Liver (tissue), 3 donors: ENCODE results near the gene DGCR2.

Source experiments
- EGR1 ChIP-seq, 2 donors: IDR thresholded peaks; 2 replicates each; pipeline ENCODE4 v1.6.1; 2016 to 2018; ENCODE audit warnings: antibody characterized with exemption in 2 of 2, low read depth in 2 of 2
- RAD21 ChIP-seq, 2 donors: IDR thresholded peaks; 2 replicates each; pipeline ENCODE4 v1.6.1; 2016; ENCODE audit warnings: antibody characterized with exemption in 2 of 2, mild to moderate bottlenecking in 2 of 2
- YY1 ChIP-seq: IDR thresholded peaks from 2 replicates; pipeline ENCODE4 v1.6.1; 2016; ENCODE audit warnings: antibody characterized with exemption, mild to moderate bottlenecking
- TF ChIP-seq, protein P1 (sequence below): fragments of 150-350 bp; IDR thresholded peaks from 2 replicates; pipeline ENCODE4 v1.5.1; 2017; ENCODE audit warnings: improper control_type of control experiment, low read depth, low read length; ENCODE audit not compliant: missing input control
- TF ChIP-seq, protein P2 (sequence below): IDR thresholded peaks from 2 replicates; pipeline ENCODE4 v1.6.1; 2016; ENCODE audit warnings: antibody characterized with exemption
- donor health status: healthy.
- donor health status: healthy.

- TF ChIP-seq, protein P1, sequence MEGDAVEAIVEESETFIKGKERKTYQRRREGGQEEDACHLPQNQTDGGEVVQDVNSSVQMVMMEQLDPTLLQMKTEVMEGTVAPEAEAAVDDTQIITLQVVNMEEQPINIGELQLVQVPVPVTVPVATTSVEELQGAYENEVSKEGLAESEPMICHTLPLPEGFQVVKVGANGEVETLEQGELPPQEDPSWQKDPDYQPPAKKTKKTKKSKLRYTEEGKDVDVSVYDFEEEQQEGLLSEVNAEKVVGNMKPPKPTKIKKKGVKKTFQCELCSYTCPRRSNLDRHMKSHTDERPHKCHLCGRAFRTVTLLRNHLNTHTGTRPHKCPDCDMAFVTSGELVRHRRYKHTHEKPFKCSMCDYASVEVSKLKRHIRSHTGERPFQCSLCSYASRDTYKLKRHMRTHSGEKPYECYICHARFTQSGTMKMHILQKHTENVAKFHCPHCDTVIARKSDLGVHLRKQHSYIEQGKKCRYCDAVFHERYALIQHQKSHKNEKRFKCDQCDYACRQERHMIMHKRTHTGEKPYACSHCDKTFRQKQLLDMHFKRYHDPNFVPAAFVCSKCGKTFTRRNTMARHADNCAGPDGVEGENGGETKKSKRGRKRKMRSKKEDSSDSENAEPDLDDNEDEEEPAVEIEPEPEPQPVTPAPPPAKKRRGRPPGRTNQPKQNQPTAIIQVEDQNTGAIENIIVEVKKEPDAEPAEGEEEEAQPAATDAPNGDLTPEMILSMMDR, result no peak
- no peak for TF ChIP-seq EGR1 (IDR thresholded peaks at IDR 0.05; ENCODE audit: low read depth in 2 of 2)
- TF ChIP-seq YY1, result no peak
- TF ChIP-seq, protein P2, sequence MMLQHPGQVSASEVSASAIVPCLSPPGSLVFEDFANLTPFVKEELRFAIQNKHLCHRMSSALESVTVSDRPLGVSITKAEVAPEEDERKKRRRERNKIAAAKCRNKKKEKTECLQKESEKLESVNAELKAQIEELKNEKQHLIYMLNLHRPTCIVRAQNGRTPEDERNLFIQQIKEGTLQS, result no peak
- no peak for TF ChIP-seq RAD21 (IDR thresholded peaks at IDR 0.05)
Observed at GRCh38 chr22:19057539-19057938, 64.7 kb downstream of the DGCR2 start.
